IMR-90 (cell line): ENCODE results near the gene LTF. TPM values are rescaled to one million over a fixed set of nuclear protein-coding genes. Genes with fewer than 3 reads are reported as not detected.

Experiments used
- ATAC-seq: fragments of 200-7000 bp; cut with Tn5 transposase; 2 replicates; pipeline ENCODE4 v1.9.1; 2020; ENCODE audit warnings: low read depth, mild to moderate bottlenecking, moderate library complexity
- BruUV-seq: library from RNA; stranded (reverse); fragments of 400-500 nt; replicated peaks from 2 replicates; lab custom pipeline; 2021; lab: Mats Ljungman, UMichigan
- CTCF ChIA-PET: fragments of 300-600 bp; formaldehyde crosslinking; extraction: SDS; loops from one replicate; lab custom pipeline; 2021; ENCODE audit warnings: antibody characterized with exemption; lab: Yijun Ruan, JAX
- POLR2A ChIA-PET: fragments of 300-600 bp; sonication (Branson Sonifier 250); formaldehyde crosslinking; loops from one replicate; lab custom pipeline; 2022; ENCODE audit warnings: antibody characterized with exemption; ENCODE audit not compliant: unreplicated experiment; lab: Charles Lee
- DNase-seq: peaks from one replicate; pipeline ENCODE4 v3.0.0; 2013
- H2AFZ ChIP-seq: replicated peaks from 2 replicates; pipeline ENCODE3; 2013; ENCODE audit warnings: low read length, mild to moderate bottlenecking; ENCODE audit not compliant: poor library complexity
- H2AK5ac ChIP-seq: 2 replicates; pipeline ENCODE4 v1.6.1; 2013; ENCODE audit warnings: low read depth, low read length, inconsistent platforms
- H2AK9ac ChIP-seq: replicated peaks from 2 replicates; pipeline ENCODE3; 2013; ENCODE audit warnings: mild to moderate bottlenecking, low read depth, low read length, moderate library complexity; ENCODE audit not compliant: poor library complexity
- H2BK120ac ChIP-seq: 2 replicates; pipeline ENCODE4 v1.6.1; 2013; ENCODE audit warnings: low read depth, low read length, inconsistent platforms
- H2BK15ac ChIP-seq: 3 replicates; pipeline ENCODE4 v1.6.1; 2013; ENCODE audit warnings: low read depth, low read length, inconsistent platforms
- H2BK20ac ChIP-seq: 2 replicates; pipeline ENCODE4 v1.6.1; 2013; ENCODE audit warnings: low read depth, mild to moderate bottlenecking, inconsistent platforms, low read length, moderate library complexity
- H2BK5ac ChIP-seq: 2 replicates; pipeline ENCODE4 v1.6.1; 2013; ENCODE audit warnings: mild to moderate bottlenecking, low read depth, low read length, inconsistent platforms; ENCODE audit not compliant: poor library complexity, severe bottlenecking
- H3K14ac ChIP-seq: replicated peaks from 2 replicates; pipeline ENCODE4 v1.6.1; 2013; ENCODE audit warnings: low read depth, low read length, inconsistent platforms
- H3K18ac ChIP-seq: 2 replicates; pipeline ENCODE4 v1.6.1; 2013; ENCODE audit warnings: low read depth, low read length, control low read depth
- H3K23ac ChIP-seq: 2 replicates; pipeline ENCODE4 v1.6.1; 2013; ENCODE audit warnings: low read depth, low read length, inconsistent platforms
- H3K27ac ChIP-seq: 2 replicates; pipeline ENCODE4 v1.5.1; 2013; ENCODE audit warnings: mild to moderate bottlenecking, control low read depth, low read length; ENCODE audit not compliant: insufficient read depth
- H3K27me3 ChIP-seq: 2 replicates; pipeline ENCODE4 v1.6.1; 2013; ENCODE audit warnings: low read length; ENCODE audit not compliant: control insufficient read depth, insufficient read depth
- H3K36me3 ChIP-seq: 2 replicates; pipeline ENCODE4 v1.6.1; 2013; ENCODE audit warnings: low read length, mixed read lengths; ENCODE audit not compliant: control insufficient read depth, insufficient read depth
- H3K4ac ChIP-seq: 2 replicates; pipeline ENCODE4 v1.6.1; 2013; ENCODE audit warnings: low read depth, low read length, inconsistent platforms
- H3K4me1 ChIP-seq: 2 replicates; pipeline ENCODE4 v1.6.1; 2013; ENCODE audit warnings: low read length, mixed read lengths; ENCODE audit not compliant: control insufficient read depth, insufficient read depth
- H3K4me2 ChIP-seq: 2 replicates; pipeline ENCODE4 v1.6.1; 2013; ENCODE audit warnings: low read depth, mild to moderate bottlenecking, control low read depth, low read length, moderate library complexity
- H3K4me3 ChIP-seq: 2 replicates; pipeline ENCODE4 v1.5.1; 2013; ENCODE audit warnings: low read depth, mild to moderate bottlenecking, control low read depth, low read length, moderate library complexity; ENCODE audit not compliant: insufficient read depth
- H3K56ac ChIP-seq: 2 replicates; pipeline ENCODE4 v1.6.1; 2013; ENCODE audit warnings: low read length, inconsistent platforms; ENCODE audit not compliant: insufficient read depth; ENCODE audit errors: extremely low read depth
- H3K79me1 ChIP-seq, 2 experiments: 2 replicates each; pipeline ENCODE4 v1.6.1; 2013; ENCODE audit warnings: low read length in 2 of 2, inconsistent platforms in 1 of 2, low read depth in 1 of 2
- H3K9ac ChIP-seq: 2 replicates; pipeline ENCODE4 v1.6.1; 2013; ENCODE audit warnings: low read depth, low read length, control low read depth
- H3K9me1 ChIP-seq: 2 replicates; pipeline ENCODE4 v1.6.1; 2013; ENCODE audit warnings: low read length, inconsistent platforms; ENCODE audit not compliant: insufficient read depth
- H3K9me3 ChIP-seq: 2 replicates; pipeline ENCODE4 v1.6.1; 2013; ENCODE audit warnings: low read length; ENCODE audit not compliant: control insufficient read depth, insufficient read depth
- H4K20me1 ChIP-seq: 2 replicates; pipeline ENCODE4 v1.6.1; 2013; ENCODE audit warnings: low read length, inconsistent platforms; ENCODE audit not compliant: insufficient read depth
- H4K5ac ChIP-seq: 2 replicates; pipeline ENCODE4 v1.6.1; 2013; ENCODE audit warnings: mild to moderate bottlenecking, low read depth, low read length, control low read depth
- H4K8ac ChIP-seq, 2 experiments: 2 replicates each; pipeline ENCODE4 v1.6.1; 2013; ENCODE audit warnings: low read depth in 2 of 2, low read length in 2 of 2, control low read depth in 1 of 2, inconsistent platforms in 1 of 2
- H4K91ac ChIP-seq: 2 replicates; pipeline ENCODE4 v1.6.1; 2013; ENCODE audit warnings: low read depth, low read length, inconsistent platforms; ENCODE audit not compliant: insufficient read depth
- CEBPB ChIP-seq: IDR thresholded peaks from 2 replicates; pipeline ENCODE4 v1.6.1; 2012; ENCODE audit warnings: low read depth, low read length, improper control_type of control experiment
- CHD1 ChIP-seq: IDR thresholded peaks from 2 replicates; pipeline ENCODE4 v1.6.1; 2012; ENCODE audit warnings: low read depth, low read length, improper control_type of control experiment
- FOS ChIP-seq: fragments of 150-350 bp; IDR thresholded peaks from 2 replicates; pipeline ENCODE4 v1.6.1; 2016; ENCODE audit warnings: low read depth, low read length
- MAFK ChIP-seq: IDR thresholded peaks from 2 replicates; pipeline ENCODE4 v1.6.1; 2012; ENCODE audit warnings: low read depth, low read length, improper control_type of control experiment
- MAZ ChIP-seq: IDR thresholded peaks from 2 replicates; pipeline ENCODE4 v1.6.1; 2012; ENCODE audit warnings: low read depth, mild to moderate bottlenecking, low read length, improper control_type of control experiment, moderate library complexity, borderline replicate concordance
- MXI1 ChIP-seq: IDR thresholded peaks from 2 replicates; pipeline ENCODE4 v1.6.1; 2012; ENCODE audit warnings: low read depth, mild to moderate bottlenecking, low read length, moderate library complexity, borderline replicate concordance
- POLR2A ChIP-seq: IDR thresholded peaks from 2 replicates; pipeline ENCODE4 v1.6.1; 2012; ENCODE audit warnings: mild to moderate bottlenecking, low read depth, low read length
- RCOR1 ChIP-seq: IDR thresholded peaks from 2 replicates; pipeline ENCODE4 v1.6.1; 2012; ENCODE audit warnings: mild to moderate bottlenecking, low read length, improper control_type of control experiment; ENCODE audit not compliant: insufficient replicate concordance
- RFX5 ChIP-seq: IDR thresholded peaks from 2 replicates; pipeline ENCODE4 v1.8.0; 2012; ENCODE audit warnings: low read depth, mild to moderate bottlenecking, low read length, moderate library complexity
- SMC3 ChIP-seq: fragments of 150-350 bp; IDR thresholded peaks from 2 replicates; pipeline ENCODE4 v1.6.1; 2016; ENCODE audit warnings: low read depth, mild to moderate bottlenecking, antibody characterized with exemption, low read length, moderate library complexity
- WGBS, 2 experiments: methylation state at CpG; one replicate each; pipeline versions ENCODE4 v1.1.5 to v1.1.7; 2013; ENCODE audit warnings: missing lambda C conversion rate in 2 of 2; ENCODE audit not compliant: insufficient read length in 1 of 2; ENCODE audit errors: extremely low coverage in 2 of 2; 5-methylcytosine and 5-hydroxymethylcytosine counted together
- dilution Hi-C: fragments of 300-500 bp; cut with HindIII; formaldehyde crosslinking; loops from one replicate; pipeline ENCODE4 v1.14.3; 2018; ENCODE audit warnings: low sequenced_read_pairs; ENCODE audit not compliant: unreplicated experiment
- in situ Hi-C: fragments of 300-500 bp; cut with MboI; formaldehyde crosslinking; loops from 3 replicates; pipeline ENCODE4 v1.14.3; 2019; ENCODE audit warnings: low sequenced_read_pairs, inconsistent platforms, mixed read lengths
- intact Hi-C: fragments of 100-400 bp; cut with micrococcal nuclease; formaldehyde crosslinking; loops from 2 replicates; pipeline ENCODE4 v1.10.0; 2022
- polyA plus RNA-seq, 3 experiments: library from polyadenylated mRNA; depleted of rRNA; stranded (reverse); fragments of >200 nt; gene quantifications; 2 replicates each; pipeline ENCODE4 v1.2.3, GENCODE V29; 2012; ENCODE audit warnings: low replicate concordance in 1 of 3
- total RNA-seq: library from RNA; depleted of rRNA; stranded (reverse); fragments of >200 nt; gene quantifications from 2 replicates; pipeline ENCODE4 v1.2.3, GENCODE V29; 2012
- TF ChIP-seq, protein P1 (sequence below): fragments of 150-350 bp; IDR thresholded peaks from 2 replicates; pipeline ENCODE4 v1.6.1; 2017; ENCODE audit warnings: mild to moderate bottlenecking, antibody characterized with exemption, low read length, low read depth

Gene LTF
- total and polyA plus RNA-seq, 2 of the 4 experiments (the other 2 are of a cell fraction): not detected

DNA sequence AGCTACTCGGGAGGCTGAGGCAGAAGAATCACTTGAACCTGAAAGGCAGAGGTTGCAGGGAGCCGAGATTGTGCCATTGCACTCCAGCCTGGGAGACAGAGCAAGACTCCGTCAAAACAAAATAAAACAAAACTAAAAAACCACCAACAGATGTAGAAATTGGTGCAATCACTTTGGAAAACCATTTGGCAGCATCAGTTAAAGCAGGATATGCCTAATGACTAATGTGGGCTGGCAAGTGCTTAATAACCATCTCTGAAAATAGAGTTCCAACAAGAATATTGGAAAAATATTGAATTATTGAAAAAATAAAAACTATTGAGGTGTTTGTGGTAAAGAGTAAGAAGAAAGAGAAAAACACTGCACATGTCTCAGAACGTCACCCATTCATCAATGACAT, 16.9 kb upstream of the LTF start:
- in situ Hi-C loops (loop anchor here (25.0 kb wide), 1 partner anchor 406 kb away; the partner anchor contains the start of gene PTH1R), intact Hi-C loops (no loop called here), dilution Hi-C loops (no loop called here)
- no peak overlapping the region for H2BK5ac ChIP-seq
- H2AK5ac ChIP-seq: no peak overlapping the region
- no peak overlapping the region for H3K9ac ChIP-seq
- H2AK9ac ChIP-seq: no peak overlapping the region
- no peak overlapping the region for H3K23ac ChIP-seq
- BruUV-seq: no TSS peak
- H3K4me2 ChIP-seq: no peak overlapping the region
- H2AFZ ChIP-seq: no peak overlapping the region
- H3K4ac ChIP-seq: no peak overlapping the region; the same call in 1 of the 2 replicates
- peaks cover 12% of the 10 kb centered on the region for H3K27me3 ChIP-seq
- peaks cover 4% of the 10 kb centered on the region; the same call in 1 of the 2 replicates for H3K4me1 ChIP-seq
- H3K4me3 ChIP-seq: no peak overlapping the region
- H3K79me1 ChIP-seq: no peaks in the 10 kb centered on the region
- H3K9me1 ChIP-seq: peaks cover 10% of the 10 kb centered on the region
- H3K36me3 ChIP-seq: no peaks in the 10 kb centered on the region
- CTCF ChIA-PET: no interaction called here
- no peak overlapping the region for H3K27ac ChIP-seq
- no peaks in the 10 kb centered on the region for H3K9me3 ChIP-seq
- POLR2A ChIA-PET: no interaction called here
- H4K8ac ChIP-seq: no peak overlapping the region
- no peak overlapping the region for H3K18ac ChIP-seq
- H4K91ac ChIP-seq: no peak overlapping the region
- no peak overlapping the region for H3K14ac ChIP-seq
- DNase-seq: no peak
- ATAC-seq: no peak
- H3K56ac ChIP-seq: no peak overlapping the region
- no peak overlapping the region for H2BK20ac ChIP-seq
- no peak overlapping the region for H2BK15ac ChIP-seq
- H2BK120ac ChIP-seq: no peak overlapping the region
- H4K20me1 ChIP-seq: no peaks in the 10 kb centered on the region
- TF ChIP-seq POLR2A (no peak), RFX5 (no peak), FOS (no peak), SMC3 (no peak), CEBPB (no peak), MAZ (no peak), MXI1 (no peak), RCOR1 (no peak), CHD1 (no peak), MAFK (no peak)
- TF ChIP-seq, protein P1, sequence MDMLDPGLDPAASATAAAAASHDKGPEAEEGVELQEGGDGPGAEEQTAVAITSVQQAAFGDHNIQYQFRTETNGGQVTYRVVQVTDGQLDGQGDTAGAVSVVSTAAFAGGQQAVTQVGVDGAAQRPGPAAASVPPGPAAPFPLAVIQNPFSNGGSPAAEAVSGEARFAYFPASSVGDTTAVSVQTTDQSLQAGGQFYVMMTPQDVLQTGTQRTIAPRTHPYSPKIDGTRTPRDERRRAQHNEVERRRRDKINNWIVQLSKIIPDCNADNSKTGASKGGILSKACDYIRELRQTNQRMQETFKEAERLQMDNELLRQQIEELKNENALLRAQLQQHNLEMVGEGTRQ: no peak
- no CpG with 5 or more reads among the region's 4 CpGs for WGBS, 2 experiments
- no peak overlapping the region for H4K5ac ChIP-seq
